Measurements from ENCODE around the gene MBOAT2.

MBOAT2 gene

GRCh38 chr2:8985561-8986326, 17.7 kb downstream of the MBOAT2 start:
- Histone ChIP-seq H3K79me2 (peaks cover 20% of the 10 kb centered on the region), H3K27ac (no peak overlapping the region), H2AFZ (no peak overlapping the region), H3K9me3 (ENCODE audit: control insufficient read depth, low read length) (no peaks in the 10 kb centered on the region), H3K4me1 (no peaks in the 10 kb centered on the region), H3K9ac (no peak overlapping the region), H3K27me3 (ENCODE audit: control insufficient read depth, insufficient read depth, low read length) (no peaks in the 10 kb centered on the region), H3K36me3 (ENCODE audit: control insufficient read depth, insufficient read depth, low read length) (no peaks in the 10 kb centered on the region), H3K4me3 (ENCODE audit: low read depth, low read length) (no peak overlapping the region), H3K4me2 (ENCODE audit: low read length) (no peak overlapping the region)
- TF ChIP-seq CTCF (IDR thresholded peaks at IDR 0.05): no peak

- Histone ChIP-seq H3K9ac (no peak overlapping the region), H3K4me2 (ENCODE audit: low read length) (no peak overlapping the region), H3K79me2 (peaks cover 20% of the 10 kb centered on the region), H3K4me1 (no peaks in the 10 kb centered on the region), H3K27ac (no peak overlapping the region), H3K9me3 (ENCODE audit: control insufficient read depth, low read length) (no peaks in the 10 kb centered on the region), H3K36me3 (ENCODE audit: control insufficient read depth, insufficient read depth, low read length) (no peaks in the 10 kb centered on the region), H2AFZ (no peak overlapping the region), H3K27me3 (ENCODE audit: control insufficient read depth, insufficient read depth, low read length) (no peaks in the 10 kb centered on the region), H3K4me3 (ENCODE audit: low read depth, low read length) (no peak overlapping the region)
- TF ChIP-seq CTCF (IDR thresholded peaks at IDR 0.05): no peak
Measured at GRCh38 chr2:8984855-8985254, 18.6 kb downstream of the MBOAT2 start.

GRCh38 chr2:8984157-8984556, 19.3 kb downstream of the MBOAT2 start:
- Histone ChIP-seq H3K4me2 (ENCODE audit: low read length) (no peak overlapping the region), H3K36me3 (ENCODE audit: control insufficient read depth, insufficient read depth, low read length) (no peaks in the 10 kb centered on the region), H3K4me1 (no peaks in the 10 kb centered on the region), H3K27me3 (ENCODE audit: control insufficient read depth, insufficient read depth, low read length) (no peaks in the 10 kb centered on the region), H3K79me2 (peaks cover 20% of the 10 kb centered on the region), H3K9me3 (ENCODE audit: control insufficient read depth, low read length) (no peaks in the 10 kb centered on the region), H3K27ac (no peak overlapping the region), H2AFZ (no peak overlapping the region), H3K4me3 (ENCODE audit: low read depth, low read length) (no peak overlapping the region), H3K9ac (no peak overlapping the region)
- TF ChIP-seq CTCF (IDR thresholded peaks at IDR 0.05): no peak

GRCh38 chr2:8983571-8983970, 19.9 kb downstream of the MBOAT2 start:
- H3K79me2 ChIP-seq: peaks cover 20% of the 10 kb centered on the region
- H2AFZ ChIP-seq: no peak overlapping the region
- H3K9me3 ChIP-seq (ENCODE audit: control insufficient read depth, low read length): no peaks in the 10 kb centered on the region
- no peaks in the 10 kb centered on the region for H3K36me3 ChIP-seq (ENCODE audit: control insufficient read depth, insufficient read depth, low read length)
- no peak overlapping the region for H3K4me3 ChIP-seq (ENCODE audit: low read depth, low read length)
- no peak overlapping the region for H3K4me2 ChIP-seq (ENCODE audit: low read length)
- no peaks in the 10 kb centered on the region for H3K4me1 ChIP-seq
- no peak overlapping the region for H3K27ac ChIP-seq
- no peak overlapping the region for H3K9ac ChIP-seq
- H3K27me3 ChIP-seq (ENCODE audit: control insufficient read depth, insufficient read depth, low read length): no peaks in the 10 kb centered on the region
- no peak for TF ChIP-seq CTCF (IDR thresholded peaks at IDR 0.05)

- Histone ChIP-seq H3K36me3 (ENCODE audit: control insufficient read depth, insufficient read depth, low read length) (no peaks in the 10 kb centered on the region), H3K4me3 (ENCODE audit: low read depth, low read length) (no peak overlapping the region), H3K9me3 (ENCODE audit: control insufficient read depth, low read length) (no peaks in the 10 kb centered on the region), H3K79me2 (peaks cover 27% of the 10 kb centered on the region), H2AFZ (no peak overlapping the region), H3K27me3 (ENCODE audit: control insufficient read depth, insufficient read depth, low read length) (no peaks in the 10 kb centered on the region), H3K4me1 (no peaks in the 10 kb centered on the region), H3K4me2 (ENCODE audit: low read length) (no peak overlapping the region), H3K27ac (no peak overlapping the region), H3K9ac (no peak overlapping the region)
- no peak for TF ChIP-seq CTCF (IDR thresholded peaks at IDR 0.05)
Measured at GRCh38 chr2:8981876-8982275, 21.6 kb downstream of the MBOAT2 start.
